Midbrain (tissue), 1 donor: ENCODE measurements around the gene HLA-F.

Experiments
- DNase-seq: peaks from one replicate; lab custom pipeline; 2025; lab: John Stamatoyannopoulos, UW

HLA-F gene

DNA sequence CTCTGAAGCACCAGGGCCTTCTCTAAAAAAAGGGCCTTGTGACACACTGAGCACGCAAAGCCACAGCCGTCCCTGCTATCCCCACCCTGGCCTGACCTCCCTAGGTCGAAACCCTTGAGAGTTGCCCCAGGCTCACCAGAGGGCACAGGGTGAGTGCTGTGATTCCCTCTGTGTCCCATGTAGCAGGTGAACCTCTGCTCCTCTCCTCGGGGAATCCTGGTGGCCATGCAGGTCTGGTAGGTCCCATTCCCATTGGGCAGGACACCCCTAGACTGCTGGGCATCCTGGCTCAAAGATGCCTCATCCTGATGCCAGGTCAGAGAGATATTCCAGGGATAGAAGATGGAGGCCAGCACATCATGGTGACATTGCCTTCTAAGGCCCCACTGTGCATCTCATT lies 20.9 kb downstream of the HLA-F start:
- DNase-seq, result no peak

DNA sequence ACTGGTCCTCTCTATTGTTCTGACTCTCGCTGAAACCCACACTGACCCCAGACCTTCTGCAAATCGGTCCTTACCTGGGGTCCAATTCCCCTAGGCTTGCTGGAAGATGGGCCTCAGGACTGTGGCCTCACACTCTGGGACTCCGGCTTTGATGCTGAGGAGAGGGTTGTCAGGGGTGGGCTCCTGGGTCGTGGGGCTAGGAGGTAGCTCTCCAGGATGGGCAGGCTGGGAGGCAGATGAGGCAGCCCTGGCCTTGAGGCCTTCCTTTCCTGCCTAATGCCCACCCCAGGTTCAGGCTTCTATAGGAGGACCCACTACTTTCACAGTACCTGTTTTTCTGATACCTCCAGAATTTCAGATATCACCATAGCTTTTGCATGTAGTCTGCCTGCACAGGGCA lies 21.4 kb downstream of the HLA-F start:
- DNase-seq, result no peak

DNA sequence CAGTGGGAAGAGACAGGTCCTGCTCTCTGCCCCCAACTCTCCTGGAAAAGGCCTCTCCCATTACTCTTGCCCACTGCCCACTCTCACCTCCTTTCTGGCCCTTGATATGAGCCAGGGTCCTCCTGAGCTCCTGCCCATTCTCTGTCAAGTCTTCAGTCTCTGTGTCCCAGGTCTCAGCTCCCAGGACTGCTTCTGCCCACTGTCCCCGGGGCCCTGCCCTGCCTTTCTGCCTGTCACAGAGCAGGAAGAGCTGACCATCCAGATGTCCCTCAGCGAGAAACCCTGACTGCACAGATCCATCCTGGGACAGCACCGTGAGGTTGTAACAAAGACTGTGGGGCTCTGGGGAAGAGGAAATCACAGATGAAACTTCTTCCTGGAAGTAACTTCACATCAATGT lies 22.2 kb downstream of the HLA-F start:
- DNase-seq, result no peak

- no peak for DNase-seq
Observed at GRCh38 chr6:29745855-29746449, 22.7 kb downstream of the HLA-F start.

- DNase-seq, result no peak
Observed at GRCh38 chr6:29746846-29747687, 23.8 kb downstream of the HLA-F start.

- no peak for DNase-seq
Observed at GRCh38 chr6:29747688-29748250, 24.5 kb downstream of the HLA-F start.

DNA sequence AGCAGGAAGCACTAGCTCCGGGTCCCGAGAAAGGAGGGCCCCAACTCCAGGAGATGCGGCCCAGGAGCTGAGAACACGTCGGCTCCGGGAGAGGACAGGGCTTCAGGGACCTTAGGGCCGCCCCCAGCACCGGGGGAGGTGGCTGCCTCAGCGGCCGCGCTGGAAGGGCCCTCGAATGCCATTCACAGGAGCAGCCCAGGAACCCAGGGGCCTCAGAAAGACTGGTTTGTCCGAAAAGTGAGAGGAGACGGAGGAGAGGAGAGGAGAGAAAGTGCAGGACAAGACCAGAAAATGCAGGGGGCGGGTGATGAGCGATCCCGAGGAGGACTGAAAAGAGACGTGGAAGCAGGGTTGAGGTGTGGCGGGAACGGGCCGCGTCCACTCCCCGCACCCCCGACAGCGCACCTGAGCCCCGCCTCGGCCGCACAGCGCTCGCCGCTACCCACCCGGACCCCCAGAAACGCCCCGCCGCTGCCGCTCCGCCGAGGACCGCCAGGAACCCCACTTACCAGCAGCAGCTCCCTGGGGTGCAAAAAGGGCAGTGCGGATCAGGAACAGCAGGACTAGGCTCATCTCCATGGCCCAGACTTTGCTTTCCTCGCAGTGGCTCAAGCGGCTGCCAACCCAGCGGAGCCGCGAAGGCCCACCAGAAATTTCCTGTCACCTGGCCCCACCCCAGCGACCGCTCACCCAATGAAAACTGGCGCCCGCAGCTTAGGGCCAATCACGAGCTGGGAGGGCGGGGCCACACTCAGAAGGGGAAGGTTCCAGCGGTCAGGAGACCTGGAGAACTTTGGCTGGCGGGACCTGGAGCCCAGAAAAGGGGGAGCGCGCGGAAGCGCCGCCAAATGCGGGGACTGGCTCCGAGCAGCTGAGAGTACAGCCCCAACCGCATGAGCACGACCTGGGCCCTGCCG lies 25.4 kb downstream of the HLA-F start:
- peak; percentile 88 for DNase-seq

DNA sequence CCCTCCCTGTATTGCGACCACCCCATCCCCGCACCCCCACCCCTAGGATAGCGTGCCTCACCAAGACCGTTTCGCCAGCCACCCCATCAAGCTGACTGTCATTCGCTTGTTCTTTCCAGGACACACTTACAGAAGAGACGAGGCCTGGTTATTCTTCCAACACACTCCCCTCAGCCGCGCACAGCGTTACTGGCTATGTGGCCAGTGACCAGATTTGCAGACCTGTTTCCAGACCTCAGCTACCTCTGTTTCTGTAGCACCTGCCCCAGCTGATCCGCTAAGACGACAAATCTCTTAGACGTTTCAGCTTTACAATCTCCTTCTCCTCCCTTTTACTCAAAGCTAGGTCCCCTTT lies 26.1 kb downstream of the HLA-F start:
- no peak for DNase-seq

GRCh38 chr6:29749668-29750067 lies 26.4 kb downstream of the HLA-F start:
- no peak for DNase-seq

GRCh38 chr6:29750709-29751108 lies 27.5 kb downstream of the HLA-F start:
- DNase-seq, result no peak

DNA sequence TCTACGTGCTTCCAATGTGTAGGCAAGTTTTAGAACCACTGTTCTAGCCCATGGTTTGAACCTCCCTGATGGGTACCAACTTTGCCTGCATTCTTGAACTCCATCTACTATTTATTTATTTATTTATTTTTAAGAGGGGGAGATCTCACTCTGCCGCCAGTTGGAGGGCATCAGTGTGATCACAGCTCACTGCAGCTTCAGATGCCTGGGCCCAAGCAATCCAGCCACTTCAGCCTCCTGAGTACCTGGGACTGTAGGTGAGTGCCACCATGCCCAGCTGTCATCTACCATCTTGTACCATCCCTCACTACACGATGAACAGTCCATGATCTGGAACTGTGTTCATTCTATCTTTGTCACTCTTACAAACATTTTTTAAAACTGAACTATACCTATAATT lies 28.2 kb downstream of the HLA-F start:
- no peak for DNase-seq

GRCh38 chr6:29752451-29753308 lies 29.4 kb downstream of the HLA-F start:
- peak; percentile 88 for DNase-seq

DNA sequence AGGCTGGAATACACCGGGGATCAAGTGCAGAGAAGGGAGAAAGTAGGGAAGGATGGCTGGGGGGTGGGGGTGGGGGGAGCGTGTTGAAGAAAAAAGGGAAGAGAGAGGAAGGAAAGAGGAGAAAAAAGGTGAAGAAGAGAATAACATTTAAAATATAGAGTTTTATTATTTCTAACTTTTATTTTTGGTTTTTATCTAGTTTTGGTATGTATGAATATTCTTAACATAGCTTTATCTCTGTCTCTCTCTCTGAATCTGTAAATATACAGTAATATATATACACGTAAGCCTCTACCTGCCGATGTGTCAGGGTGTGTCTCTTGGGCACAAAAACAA lies 30.0 kb downstream of the HLA-F start:
- DNase-seq, result no peak

- no peak for DNase-seq
Observed at GRCh38 chr6:29755295-29755871, 32.1 kb downstream of the HLA-F start.

DNA sequence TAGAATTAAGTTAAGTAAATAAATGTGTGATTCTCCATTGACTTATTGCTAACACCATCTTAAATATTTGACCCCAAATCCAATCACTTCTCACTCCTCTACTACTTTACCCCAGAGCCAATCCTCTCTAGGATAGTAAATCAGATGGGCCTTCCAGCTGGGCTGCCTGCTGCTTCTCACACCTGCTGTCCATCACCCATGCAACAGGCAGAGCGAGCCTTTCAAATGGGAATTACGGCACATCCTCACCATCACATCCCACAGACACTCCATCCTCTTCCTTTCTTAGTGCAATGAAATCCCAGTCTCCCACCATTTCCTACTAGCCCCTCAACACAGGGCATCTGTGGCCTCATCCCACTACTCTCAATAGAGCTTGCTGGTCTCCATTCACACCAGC lies 34.0 kb downstream of the HLA-F start:
- no peak for DNase-seq

- no peak for DNase-seq
Observed at GRCh38 chr6:29757701-29758293, 34.6 kb downstream of the HLA-F start.

GRCh38 chr6:29758761-29759160 lies 35.5 kb downstream of the HLA-F start:
- DNase-seq, result no peak

DNA sequence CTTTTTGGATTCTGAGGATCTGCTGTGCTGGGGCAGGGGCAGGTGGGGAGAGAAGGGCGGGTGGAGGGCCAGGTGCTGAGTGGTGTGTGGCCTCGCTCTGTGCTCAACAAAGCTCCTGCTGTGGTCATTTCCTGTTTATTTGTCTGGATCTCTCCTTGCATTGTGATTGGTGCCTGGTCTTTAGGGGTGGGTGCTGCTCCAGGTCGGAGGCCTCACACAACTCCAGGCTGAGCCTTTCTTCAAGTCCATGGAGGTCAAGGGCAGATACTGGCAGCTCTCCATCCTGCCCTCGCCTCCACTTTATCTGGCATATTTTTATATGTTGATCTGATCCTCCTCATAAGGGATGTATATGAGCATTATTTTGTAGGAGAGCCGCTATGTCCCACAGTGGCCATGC lies 36.2 kb downstream of the HLA-F start:
- DNase-seq, result no peak

DNA sequence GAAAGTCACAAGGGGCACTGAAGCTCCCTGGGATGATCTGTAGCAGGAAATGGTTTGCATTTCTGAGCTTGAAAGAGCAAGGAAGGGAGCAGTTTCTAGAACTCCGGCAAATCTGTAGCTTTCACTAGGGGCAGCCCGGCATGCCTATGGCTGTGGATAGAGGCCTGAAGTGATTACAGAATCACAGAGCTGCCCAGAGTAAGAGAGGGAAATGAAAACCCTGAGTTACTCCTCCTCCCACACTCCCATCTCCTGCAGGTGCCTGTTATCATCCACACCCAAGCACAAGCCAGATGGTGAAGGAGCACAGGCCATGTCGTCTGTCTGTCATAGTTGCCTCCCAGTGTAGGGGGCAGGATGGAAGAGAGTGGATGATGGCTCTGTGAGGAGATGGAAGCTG lies 37.1 kb downstream of the HLA-F start:
- no peak for DNase-seq

GRCh38 chr6:29762051-29762450 lies 38.8 kb downstream of the HLA-F start:
- no peak for DNase-seq

DNA sequence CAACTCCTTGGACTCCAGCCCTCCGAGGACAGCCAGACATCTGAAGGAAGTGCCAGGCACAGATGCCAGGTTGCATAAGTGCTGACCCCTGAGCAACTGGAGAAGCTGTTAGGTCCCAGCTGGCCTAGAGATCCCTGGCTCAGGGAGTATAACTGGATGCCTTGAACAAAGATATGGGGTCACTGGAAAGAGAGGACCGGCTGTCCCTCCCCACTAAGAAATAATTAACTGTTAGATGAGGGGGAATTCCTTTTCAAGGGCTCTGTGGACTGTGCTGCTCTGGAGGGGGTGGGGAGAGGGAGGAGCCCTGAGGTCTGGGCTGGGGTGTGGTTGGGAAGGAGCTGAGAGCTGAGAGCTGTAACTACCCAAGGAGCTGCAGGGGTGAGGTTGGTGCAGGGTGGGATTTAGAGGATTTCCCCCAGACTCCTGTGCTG lies 39.6 kb downstream of the HLA-F start:
- peak; percentile 1 for DNase-seq
